Left ventricle myocardium superior (tissue), 1 donor: ENCODE results near the gene DPEP2. TPM values are rescaled to one million over a fixed set of nuclear protein-coding genes. Genes with fewer than 3 reads are reported as not detected.

ENCODE experiments used
- ATAC-seq: fragments of 200-7000 bp; cut with Tn5 transposase; one replicate; pipeline ENCODE4 v1.9.1; 2020; ENCODE audit warnings: mild to moderate bottlenecking, moderate library complexity
- DNase-seq: peaks from one replicate; pipeline ENCODE4 v3.0.0-alpha.2; 2020
- intact Hi-C: fragments of 100-400 bp; cut with micrococcal nuclease; formaldehyde crosslinking; loops from one replicate; pipeline ENCODE4 v1.11.0; 2022
- total RNA-seq: library from RNA; stranded (reverse); fragmentation: NEBNext Ultra II Directional; extraction: Animal tissue kit (Norgen Biotek cat#: 25700); gene quantifications from one replicate; pipeline ENCODE4 v1.2.1, GENCODE V29; 2021
- donor health status: DM: no; HTN: yes; CAD: no; lungs with severe emphysema.

The DPEP2 gene
- total RNA-seq, 1 donor from 2014 or later: 2.2 TPM

DNA sequence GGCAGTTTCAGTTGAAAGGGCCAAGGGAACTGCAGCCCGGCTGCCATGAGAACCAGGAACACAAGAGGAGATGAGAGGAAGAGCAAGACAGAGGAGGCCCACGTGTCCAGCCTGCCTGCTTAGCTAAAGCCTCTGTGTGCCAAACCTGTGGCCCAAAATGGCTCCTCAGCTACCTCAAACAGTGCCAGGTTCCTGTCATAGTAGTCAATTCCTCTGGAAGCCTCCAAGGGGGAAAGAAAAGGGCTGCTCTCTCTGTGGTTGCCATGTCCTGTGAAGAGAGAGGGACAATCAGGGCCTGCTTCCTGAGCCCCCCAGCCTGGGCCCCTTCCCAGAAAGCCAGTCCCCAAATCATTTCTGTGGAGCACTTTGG is 36.0 kb downstream of the DPEP2 start:
- ATAC-seq (peak; percentile 12), DNase-seq (peak; percentile 50)
- intact Hi-C loops: no loop called here

DNA sequence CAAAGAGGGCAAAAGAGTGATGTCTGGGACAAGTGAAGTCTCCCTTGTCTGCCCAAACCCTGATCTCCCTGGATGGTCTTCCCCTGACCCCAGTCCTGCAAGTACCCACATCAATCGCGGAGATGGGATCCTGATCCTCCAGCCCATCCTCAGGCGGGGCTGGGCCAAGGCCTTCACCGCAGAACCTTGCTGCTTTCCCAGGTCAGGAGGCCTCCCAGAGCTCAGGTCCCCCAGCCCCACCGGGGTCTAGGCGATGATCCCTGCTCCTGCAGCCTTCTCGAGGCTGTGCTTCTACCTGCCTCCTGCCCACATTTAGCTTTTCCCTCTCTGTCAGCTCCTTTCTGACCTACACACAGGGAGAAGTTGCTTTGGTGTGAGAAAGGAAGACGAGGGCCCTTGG is 37.1 kb downstream of the DPEP2 start:
- intact Hi-C loops: no loop called here

DNA sequence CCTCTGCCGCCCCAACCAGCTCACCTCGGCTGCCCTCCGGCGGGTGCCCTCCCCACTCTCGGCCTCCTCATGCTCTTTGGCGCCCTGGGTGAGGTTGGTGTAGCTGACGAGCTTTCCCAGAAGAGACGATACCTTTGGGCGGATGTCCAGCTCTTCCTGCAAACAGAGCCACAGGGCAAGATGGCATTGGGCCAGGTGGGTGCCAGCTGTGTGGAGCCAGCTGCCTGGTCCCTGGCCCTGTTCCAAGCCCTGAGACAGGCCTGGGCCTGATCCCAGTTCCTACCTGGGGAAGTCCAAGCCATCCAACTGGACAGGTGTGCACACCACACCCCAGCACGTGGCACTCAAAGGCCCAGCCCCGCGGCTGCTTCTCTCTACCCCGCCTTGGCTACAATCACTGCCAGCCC is 37.7 kb downstream of the DPEP2 start:
- ATAC-seq (peak; percentile 5), DNase-seq (peak; percentile 71)
- intact Hi-C loops: no loop called here

More for the DNA sequence above, 37.1 kb downstream of the DPEP2 start:
- ATAC-seq (no peak), DNase-seq (no peak)

DNA sequence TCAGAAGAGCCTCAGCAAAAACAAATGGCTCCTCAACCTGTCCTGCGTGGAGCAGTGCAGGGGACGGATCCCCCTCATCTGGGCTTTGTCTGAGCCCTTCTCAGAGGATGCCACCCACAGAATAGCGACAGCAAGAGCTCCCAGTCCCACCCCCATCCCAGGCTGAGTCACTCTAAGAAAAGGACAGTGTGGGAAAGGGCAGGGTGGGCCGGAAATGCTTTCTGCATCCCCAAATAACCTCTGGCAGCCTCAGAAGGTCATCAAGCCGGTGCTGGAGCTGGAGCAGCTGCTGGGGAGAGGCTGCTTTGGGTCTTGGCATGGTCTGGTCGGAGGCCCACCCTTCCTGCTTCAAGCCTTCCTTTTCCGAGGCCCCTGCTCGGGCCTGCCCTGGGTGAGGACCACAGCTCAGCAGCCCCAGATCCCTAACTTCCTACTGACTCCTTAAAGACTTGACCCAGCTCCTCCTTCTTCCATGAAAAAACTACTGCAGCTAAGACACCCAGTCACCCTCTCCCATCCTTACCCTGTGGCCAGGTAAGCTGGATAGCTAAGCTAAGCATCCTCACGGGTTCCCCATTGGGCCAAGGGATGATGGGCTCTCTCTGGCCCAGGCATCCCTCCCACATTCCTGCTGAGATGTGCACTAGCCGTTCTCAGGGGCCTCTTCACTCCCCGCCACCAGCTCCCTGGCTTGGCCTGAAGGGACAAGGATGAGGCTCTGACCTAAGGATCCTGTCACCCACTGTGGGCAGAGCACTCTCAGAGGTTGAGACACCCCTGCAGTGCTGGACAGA is 39.6 kb downstream of the DPEP2 start:
- DNase-seq (peak; percentile 82), ATAC-seq (peak; percentile 77)
- intact Hi-C loops: no loop called here

DNA sequence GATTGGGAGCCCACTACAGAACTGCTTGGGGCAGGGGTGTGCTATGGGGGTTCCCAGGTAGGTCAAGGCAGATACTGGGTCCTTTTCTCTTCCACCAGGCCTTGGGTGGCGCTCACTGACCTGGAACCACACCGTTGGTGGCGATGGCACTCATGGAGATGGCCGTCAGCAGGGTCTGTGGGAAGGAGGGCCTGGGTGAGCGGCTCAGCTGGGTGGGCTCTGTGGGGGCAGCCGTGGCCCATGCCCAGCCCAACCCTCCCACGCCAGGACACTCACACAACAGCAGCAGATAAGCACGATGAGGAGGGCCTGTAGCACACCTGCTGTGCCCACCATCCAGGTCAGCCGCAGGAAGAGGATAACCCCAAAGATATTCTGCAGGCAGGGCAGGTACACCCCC is 41.7 kb downstream of the DPEP2 start:
- no peak for ATAC-seq
- intact Hi-C loops: no loop called here

DNA sequence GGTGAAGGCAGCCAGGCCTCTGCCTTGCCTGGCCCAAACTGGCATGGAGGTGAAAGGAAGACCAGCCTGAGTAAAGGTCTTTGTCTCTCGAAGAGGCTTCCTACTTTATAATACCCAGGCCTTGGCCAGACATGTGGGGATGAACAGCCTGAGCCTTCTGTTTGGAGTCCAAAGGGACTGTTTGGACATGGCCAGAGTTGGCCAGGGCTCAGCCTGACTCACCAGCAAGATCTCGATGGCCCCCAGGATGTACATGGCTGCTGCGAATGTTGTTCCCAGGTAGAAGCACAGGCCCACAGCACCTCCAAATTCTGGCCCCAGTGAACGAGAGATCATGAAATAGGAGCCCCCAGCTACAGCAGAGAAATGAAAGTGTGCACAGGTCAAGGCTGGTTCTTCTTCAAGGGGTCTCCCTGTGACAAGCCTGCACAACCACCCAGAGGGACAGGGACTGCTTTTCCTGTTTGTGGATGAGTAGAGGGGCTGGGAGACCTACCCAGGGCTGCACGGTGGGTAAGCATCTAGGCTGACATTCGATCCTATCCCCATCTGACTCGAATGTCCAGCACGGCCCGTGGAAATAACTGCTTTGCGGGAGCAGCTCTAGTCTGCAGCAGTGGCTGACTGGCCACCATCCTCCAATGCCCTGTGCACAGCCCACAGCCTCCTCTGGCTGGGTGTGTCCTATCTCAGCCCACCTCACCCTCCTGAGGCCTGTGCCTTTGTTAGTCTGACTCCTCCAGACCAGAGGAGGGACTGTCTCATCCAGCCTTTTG is 44.7 kb downstream of the DPEP2 start:
- DNase-seq (no peak), ATAC-seq (no peak)
- intact Hi-C loops: no loop called here

More for the DNA sequence above, 41.7 kb downstream of the DPEP2 start:
- DNase-seq: no peak

DNA sequence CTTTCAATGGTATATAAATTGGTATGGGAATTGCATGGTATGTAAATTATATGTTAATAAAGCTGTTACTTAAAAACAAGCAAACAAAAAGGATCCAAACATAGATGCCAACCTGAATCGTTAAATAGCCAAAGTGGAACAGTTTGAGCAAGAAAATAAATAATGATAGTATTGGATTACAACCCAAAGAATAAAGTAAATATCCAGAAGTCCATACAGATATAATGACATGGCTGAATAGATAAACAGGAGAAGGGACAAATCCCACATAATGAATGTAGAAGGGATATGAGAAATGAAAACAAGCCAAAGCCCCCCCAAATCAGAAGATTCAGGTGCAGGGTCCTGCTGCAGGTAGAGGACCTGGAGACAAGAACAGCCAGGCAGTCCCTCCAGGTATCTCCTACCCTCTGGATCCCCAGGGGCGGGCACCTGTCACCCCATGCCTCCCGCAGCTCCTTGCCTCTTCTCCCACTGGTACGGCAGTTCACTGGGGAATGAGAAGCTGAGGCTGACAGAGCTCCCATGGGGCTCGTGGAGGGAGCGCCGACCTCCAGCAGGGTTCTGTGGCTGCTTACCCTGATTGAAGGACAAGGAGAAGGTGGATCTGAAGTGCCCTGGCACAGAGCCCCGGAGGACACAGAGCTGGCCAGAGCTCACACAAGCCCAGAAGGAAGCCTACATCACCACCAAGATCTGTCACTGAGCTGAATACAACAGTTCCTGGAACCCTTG is 45.5 kb downstream of the DPEP2 start:
- intact Hi-C loops: no loop called here
- ATAC-seq: no peak
- no peak for DNase-seq

DNA sequence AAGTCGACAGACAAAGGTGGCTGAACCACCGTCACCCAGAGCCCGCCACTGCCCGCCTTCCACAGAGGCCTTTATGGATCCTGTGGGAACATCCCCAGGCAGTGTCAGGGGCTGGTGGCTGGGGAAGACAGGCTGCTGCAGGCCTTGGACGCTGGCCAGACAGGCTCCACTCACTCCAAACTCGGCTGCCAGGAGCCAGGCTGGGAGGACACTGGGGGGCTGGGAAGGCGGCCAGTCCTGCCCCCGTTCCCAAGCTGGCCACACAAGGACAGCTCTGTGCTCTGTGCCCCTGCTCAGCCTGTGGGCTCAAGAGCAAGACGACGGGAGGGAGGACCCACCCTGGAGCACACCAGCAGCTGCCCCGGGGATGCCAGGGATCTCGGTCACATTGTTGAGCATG is 47.8 kb downstream of the DPEP2 start:
- peak; percentile 80 for ATAC-seq
- DNase-seq: peak; percentile 89
- intact Hi-C loops: no loop called here

DNA sequence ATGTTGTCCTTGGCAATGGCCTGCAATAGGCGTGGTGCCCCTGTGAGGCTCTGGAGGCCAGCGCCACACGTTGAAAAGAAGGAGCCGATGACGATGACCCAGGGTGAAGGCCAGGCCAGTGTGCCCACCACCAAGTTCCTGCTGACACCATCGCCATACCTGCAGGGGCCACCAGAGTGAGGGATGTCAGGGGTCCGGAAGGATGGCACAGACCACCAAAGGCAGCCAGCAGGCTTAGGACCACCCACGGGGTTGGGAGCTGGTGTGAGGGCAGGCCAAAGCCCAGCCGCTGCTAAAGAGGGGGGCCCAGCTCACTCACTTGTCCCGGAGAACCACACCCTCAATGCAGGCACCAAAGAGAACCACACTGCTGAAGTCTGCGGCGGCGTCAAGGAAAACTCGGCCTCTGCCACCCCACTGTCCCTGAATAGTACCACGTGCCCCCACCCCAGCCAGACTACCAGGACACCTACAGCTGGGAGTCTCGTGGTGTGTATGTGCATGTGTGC is 48.9 kb downstream of the DPEP2 start:
- ATAC-seq (no peak), DNase-seq (no peak)
- intact Hi-C loops: no loop called here

DNA sequence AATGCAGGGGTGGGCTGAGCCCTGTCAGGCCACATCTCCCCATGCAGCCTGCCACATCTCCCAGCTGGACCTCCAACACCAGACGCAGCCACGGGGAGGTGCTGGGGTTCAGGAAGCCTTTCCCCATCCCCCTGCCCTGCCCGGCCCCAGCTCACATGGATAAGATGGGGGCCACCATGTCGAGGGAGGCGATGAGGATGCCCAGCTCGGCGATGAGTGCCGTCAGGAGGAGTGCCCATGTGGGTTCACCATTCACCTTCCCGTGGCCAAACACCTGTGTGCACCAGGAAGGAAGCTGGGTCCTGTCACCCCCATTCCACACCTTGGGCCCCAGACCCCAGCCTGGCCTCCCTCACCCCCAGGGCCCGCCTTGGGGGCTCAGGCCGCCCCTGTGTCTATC is 49.6 kb downstream of the DPEP2 start:
- no peak for ATAC-seq
- intact Hi-C loops: no loop called here

DNA sequence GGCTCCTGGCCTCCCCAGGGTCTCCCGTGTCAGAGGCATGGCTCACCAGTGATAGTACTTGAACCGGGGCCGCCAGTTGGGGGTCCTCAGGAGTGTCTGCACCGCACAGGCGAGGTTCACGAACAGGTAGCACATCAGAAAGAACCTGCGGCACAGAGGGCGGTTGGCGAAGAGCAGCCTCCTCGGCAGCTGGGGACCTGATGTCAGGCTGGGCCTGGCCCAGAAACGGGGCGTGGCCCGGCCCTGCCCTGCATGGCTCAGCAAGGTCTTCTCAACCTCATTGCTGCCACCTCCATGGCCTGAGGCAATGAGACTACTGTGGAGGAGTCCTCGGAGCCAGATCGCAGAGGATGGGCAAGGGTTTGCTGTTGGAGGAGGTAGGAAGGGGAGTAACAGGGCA is 51.3 kb downstream of the DPEP2 start:
- no peak for ATAC-seq
- intact Hi-C loops: no loop called here
- DNase-seq: no peak

More for the DNA sequence above, 49.6 kb downstream of the DPEP2 start:
- no peak for DNase-seq

DNA sequence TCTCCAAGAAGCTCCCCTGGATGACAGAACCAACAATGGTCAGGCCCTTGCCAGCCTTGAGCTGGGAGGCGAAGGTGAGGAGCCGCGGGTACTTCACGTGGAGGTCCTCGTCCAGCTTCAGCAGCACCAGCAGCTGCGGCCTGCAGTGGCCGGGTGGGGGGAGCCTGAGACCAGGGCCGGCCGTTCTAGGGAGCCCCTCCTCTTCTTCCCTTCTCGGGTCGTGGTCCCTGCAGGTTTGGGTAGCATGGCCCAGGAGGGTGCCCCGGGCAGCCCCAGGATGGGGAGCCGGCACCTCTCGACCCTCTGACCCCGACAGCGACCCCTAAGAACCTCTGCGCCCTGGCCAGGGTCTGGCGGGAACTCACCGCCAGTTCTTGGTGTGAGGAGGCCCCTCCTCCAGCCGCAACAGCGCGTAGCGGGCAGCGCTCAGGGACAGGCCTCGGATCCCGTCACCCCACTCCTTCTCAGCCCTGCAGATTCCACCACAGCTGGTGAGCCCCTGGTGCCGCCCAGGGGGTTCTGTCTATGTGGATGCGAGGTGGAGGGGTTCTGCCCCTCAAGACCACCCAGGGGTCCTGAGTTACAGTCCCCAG is 52.2 kb downstream of the DPEP2 start:
- ATAC-seq (no peak), DNase-seq (no peak)
- intact Hi-C loops: no loop called here

DNA sequence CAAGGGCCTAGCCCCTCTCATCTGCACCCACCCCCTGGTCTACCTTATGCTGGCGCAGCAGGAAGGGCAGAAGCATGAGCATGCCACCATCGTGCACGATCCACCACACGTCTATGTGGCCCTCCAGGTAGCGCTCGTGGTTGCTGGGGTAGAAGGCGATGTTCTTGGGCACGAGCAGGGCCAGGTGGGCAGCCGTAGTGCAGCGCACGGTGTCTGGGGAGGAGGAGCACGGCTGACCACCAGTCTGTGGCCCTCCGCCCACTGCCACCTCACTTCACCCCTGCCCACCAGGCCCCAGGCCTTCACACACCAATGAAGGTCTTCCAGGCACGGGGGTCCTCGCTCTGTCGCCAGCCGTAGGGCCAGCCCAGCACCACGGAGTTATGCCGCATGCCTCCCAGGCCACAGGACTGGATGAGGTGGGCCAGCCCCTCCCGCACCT is 53.1 kb downstream of the DPEP2 start:
- intact Hi-C loops: no loop called here
- ATAC-seq: no peak
- DNase-seq: no peak

DNA sequence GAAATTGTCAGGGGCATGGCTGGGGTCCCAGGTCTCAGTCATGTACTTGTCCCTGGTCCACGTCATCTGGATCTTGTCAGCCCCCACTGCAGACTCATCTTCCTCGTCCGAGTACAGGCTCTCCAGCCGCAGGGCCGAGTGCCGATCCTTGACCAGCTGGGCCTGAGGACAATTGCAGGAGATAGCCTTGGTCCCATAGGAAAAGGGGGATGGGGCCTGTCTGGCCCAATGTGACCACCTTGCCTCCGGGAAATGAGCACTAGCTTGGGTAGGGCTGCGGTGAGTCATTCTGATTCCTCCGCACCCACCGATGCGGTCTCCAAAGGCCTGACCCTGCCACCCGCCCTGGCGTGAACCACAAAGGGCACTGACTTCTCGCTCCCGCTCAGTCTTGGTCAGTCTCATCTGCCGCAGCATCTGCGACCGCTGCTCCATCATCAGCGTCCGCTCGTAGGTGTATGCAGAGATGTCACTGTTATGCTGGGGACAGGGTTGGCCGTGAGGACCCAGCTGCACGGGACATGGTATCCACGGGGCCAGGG is 53.8 kb downstream of the DPEP2 start:
- ATAC-seq (no peak), DNase-seq (no peak)
- intact Hi-C loops: no loop called here

DNA sequence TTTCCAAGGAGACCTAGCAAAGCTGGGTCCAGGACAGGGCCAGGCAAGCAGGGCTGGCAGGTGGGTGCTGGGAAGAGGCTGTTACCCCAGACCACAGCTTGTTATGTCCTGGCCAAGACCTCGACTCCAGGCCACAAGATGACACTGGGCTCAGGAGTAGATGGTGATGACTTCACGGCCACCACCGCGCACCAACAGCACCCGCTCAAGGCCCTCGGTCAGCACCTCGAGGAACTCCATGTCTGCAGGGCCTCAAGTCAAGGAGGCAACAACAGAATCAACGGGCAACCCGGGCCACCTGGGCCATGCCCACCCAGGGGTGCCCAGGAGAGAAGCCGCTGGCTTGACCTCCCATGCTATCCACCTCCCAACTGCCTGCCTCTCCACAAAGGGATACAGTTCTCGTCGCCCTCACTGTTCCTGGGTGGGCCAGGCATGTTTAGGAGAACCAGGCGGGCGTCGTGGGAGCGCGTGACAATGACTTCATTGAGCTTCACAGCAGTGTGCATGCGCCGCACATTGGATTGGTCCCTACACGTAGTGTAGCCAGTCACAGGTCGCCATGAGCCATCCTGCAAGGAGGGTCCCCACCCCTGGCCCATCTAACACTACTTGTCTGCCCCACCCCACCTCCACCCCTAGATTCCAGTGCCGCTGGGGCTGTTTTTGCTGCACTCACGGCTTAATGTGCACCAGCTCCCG is 54.4 kb downstream of the DPEP2 start:
- DNase-seq: no peak
- intact Hi-C loops: no loop called here
- no peak for ATAC-seq

DNA sequence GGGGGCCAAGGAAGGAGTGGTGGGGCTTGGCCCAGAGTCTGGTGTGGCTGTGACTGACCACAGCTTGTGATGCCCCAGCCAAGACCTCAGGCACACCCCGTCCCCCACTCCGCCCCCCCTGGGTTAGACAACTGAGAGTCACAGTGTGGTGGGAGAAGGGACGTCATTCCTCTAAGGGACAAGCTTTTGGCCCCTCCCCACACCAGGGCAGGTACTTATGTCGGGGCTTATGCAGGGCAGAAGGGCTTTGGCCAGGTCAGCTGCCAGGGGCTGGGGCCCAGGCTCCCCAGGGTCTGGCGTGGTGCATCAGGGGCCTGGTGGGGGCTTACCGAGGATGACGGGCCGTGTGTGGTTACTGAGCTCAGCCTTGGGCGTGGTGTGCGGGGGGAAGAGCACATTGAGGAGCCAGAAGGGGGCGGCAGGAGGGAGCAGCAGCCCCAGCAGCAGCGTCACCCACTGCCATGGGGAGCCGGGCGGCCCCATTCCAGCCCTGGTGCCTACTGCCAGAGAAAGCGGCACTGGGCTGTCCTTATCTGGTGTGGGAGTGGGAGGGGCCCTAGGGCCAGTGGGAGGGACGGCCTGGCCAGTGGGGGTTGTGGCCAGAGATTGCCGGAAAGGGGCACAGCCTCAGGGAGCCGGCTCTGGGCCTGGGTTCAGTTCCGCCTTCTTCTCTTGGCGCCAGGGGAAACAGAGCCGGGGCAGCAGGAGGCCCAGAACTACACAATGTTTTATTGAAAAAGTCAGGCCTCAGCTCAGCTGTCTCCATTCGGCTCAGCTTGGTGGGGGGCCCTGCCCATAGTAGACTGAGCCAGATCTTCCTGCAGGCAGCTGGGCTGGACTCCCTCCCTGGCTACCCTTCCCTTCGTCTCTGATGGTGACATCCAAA is 55.4 kb downstream of the DPEP2 start, which contains the start of gene LCAT:
Gene LCAT, minus strand, starts transcription at position 502 of the 886 bp plus-strand sequence. Its CDS starts 19 bp downstream, at position 483.
- ATAC-seq: peak; percentile 62
- intact Hi-C loops: no loop called here

DNA sequence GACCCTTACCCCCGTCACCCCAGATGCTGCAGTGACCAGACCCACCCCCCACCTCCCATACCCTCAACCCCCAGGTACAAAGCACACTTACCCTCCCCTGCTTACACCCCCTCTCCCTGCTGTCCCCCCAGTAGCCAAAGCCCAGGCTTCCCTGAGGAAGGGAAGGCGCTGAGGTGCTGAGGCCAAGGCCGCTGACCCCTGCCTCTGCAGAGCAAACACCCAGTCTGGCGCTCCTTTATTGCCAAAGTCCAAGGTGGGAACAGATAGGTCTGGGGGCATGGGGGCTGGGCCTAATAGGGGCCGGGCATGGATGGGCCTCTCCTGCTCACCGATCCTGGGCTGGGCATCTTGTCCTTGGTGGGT is 56.0 kb downstream of the DPEP2 start:
- intact Hi-C loops: no loop called here
- DNase-seq (no peak), ATAC-seq (no peak)

More for the DNA sequence above, 55.4 kb downstream of the DPEP2 start, which contains the start of gene LCAT:
- peak; percentile 80 for DNase-seq
